Mononuclear cell (primary cell): ENCODE measurements around the gene HNRNPF. TPM values are rescaled to one million over a fixed set of nuclear protein-coding genes. Genes with fewer than 3 reads are reported as not detected.
A peak's percentile ranks its signal among the peaks of the same experiment; 100 is the strongest.

Experiments used
- H3K27me3 ChIP-seq: 2 replicates; pipeline ENCODE4 v1.6.0; 2011; ENCODE audit warnings: low read length, control low read depth; ENCODE audit not compliant: insufficient read depth
- H3K4me1 ChIP-seq: 2 replicates; pipeline ENCODE4 v1.5.1; 2011; ENCODE audit warnings: mild to moderate bottlenecking, low read length, control low read depth; ENCODE audit not compliant: insufficient read depth
- H3K4me3 ChIP-seq: 2 replicates; pipeline ENCODE4 v1.5.1; 2011; ENCODE audit warnings: mild to moderate bottlenecking, low read length, moderate library complexity
- H3K9me3 ChIP-seq: 2 replicates; pipeline ENCODE4 v1.5.1; 2011; ENCODE audit warnings: low read depth, mild to moderate bottlenecking, control low read depth, low read length
- total RNA-seq: library from RNA; depleted of rRNA; stranded (reverse); fragments of >200 nt; gene quantifications from one replicate; pipeline ENCODE4 v1.2.3, GENCODE V29; 2012

HNRNPF gene
- total RNA-seq, 1 donor = 118 TPM

GRCh38 chr10:43408331-43408709, 666 bp downstream of the HNRNPF start:
- Histone ChIP-seq H3K4me3 (peak overlapping the region; percentile 83), H3K4me1 (peaks cover 41% of the 10 kb centered on the region), H3K9me3 (no peaks in the 10 kb centered on the region), H3K27me3 (no peaks in the 10 kb centered on the region)

DNA sequence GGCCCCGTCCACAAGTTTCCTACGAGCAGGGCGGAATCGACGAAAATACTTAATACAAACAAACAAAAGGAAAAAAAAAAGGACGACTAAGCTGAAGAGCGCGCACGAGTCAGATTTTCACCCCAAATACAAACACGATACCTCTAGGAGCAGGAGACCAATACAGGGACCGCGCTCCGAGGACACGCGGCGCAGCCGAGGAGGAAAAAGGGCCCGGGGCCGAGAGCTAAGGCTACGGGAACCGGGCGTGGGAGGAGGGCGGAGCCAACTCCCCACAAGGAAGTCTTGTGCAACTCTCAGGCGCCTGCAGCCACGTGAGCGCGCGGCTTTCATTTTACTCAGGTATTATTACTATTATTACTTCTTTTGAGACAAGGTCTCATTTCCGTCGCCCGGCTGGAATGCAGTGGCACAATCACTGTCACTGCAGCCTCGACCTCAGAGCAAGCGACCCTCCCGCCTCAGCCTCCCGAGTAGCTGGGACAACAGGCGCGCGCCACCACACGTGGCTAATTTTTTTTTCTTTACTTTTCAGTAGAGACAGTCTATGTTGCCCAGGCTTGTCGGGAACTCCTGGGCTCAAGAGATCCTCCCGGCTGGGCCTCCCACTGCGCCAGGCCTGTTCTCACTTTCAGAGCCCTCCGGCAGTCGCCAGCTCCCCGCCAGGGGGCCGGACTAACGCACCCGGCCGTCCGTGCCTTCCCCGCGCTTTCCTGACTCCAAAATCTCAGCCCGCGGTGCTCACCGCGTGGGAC, 1.2 kb downstream of the HNRNPF start:
- H3K4me3 ChIP-seq = peak overlapping the region; percentile 83
- H3K27me3 ChIP-seq = no peaks in the 10 kb centered on the region
- no peaks in the 10 kb centered on the region for H3K9me3 ChIP-seq
- H3K4me1 ChIP-seq = peaks cover 47% of the 10 kb centered on the region

GRCh38 chr10:43407148-43407575, 1.8 kb downstream of the HNRNPF start:
- Histone ChIP-seq H3K4me1 (peaks cover 49% of the 10 kb centered on the region), H3K4me3 (peak overlapping the region; percentile 83), H3K9me3 (no peaks in the 10 kb centered on the region), H3K27me3 (no peaks in the 10 kb centered on the region)

DNA sequence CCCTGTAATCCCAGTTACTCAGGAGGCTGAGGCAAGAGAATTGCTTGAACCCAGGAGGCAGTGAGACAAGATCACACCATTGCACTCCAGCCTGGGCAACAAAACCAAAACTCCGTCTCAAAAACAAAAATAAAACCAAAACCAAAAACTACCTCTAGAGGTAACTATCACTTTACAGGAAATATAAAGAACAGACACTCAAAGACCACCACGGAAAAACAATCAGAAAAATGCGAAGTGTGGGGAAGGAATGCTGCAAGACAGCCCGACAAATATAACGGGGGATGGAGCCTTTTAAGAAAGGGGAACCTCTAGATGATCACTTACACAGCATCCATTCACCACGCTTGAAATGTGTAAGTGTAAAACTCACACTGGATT, 4.3 kb downstream of the HNRNPF start:
- Histone ChIP-seq H3K9me3 (no peaks in the 10 kb centered on the region), H3K4me1 (peaks cover 62% of the 10 kb centered on the region), H3K27me3 (no peaks in the 10 kb centered on the region), H3K4me3 (peak overlapping the region; percentile 29)

GRCh38 chr10:43403911-43404703, 4.9 kb downstream of the HNRNPF start:
- Histone ChIP-seq H3K4me3 (peak overlapping the region; percentile 29), H3K4me1 (peaks cover 68% of the 10 kb centered on the region), H3K27me3 (no peaks in the 10 kb centered on the region), H3K9me3 (no peaks in the 10 kb centered on the region)

- Histone ChIP-seq H3K9me3 (no peaks in the 10 kb centered on the region), H3K27me3 (no peaks in the 10 kb centered on the region), H3K4me1 (peaks cover 79% of the 10 kb centered on the region), H3K4me3 (no peak overlapping the region)
These were observed 6.0 kb downstream of the HNRNPF start for GRCh38 chr10:43402880-43403452.

DNA sequence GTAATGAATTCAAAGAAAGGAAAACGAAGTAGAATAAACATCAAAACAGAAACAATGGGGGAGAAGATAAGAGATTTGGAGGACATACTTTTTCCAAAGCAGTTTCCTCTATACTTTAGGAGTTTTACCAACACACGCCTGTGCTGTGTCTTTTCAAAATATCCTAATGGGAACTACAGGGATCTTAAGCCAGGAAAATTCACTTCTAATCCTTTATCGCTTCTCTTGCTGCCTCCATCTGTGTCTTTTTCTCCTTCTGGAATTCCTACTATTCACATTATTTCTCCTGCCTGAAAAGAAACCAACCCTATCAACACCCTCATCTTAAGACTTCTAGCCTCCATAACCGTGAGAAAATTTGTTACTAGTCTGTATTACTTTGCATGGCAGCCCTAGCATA, 6.8 kb downstream of the HNRNPF start:
- Histone ChIP-seq H3K27me3 (no peaks in the 10 kb centered on the region), H3K4me3 (no peak overlapping the region), H3K4me1 (peaks cover 85% of the 10 kb centered on the region), H3K9me3 (no peaks in the 10 kb centered on the region)

GRCh38 chr10:43401627-43402026, 7.4 kb downstream of the HNRNPF start:
- no peak overlapping the region for H3K4me3 ChIP-seq

GRCh38 chr10:43399320-43400310, 9.4 kb downstream of the HNRNPF start:
- no peak overlapping the region for H3K4me3 ChIP-seq
- no peaks in the 10 kb centered on the region for H3K9me3 ChIP-seq
- peaks cover 84% of the 10 kb centered on the region for H3K4me1 ChIP-seq
- H3K27me3 ChIP-seq = no peaks in the 10 kb centered on the region

More at GRCh38 chr10:43401627-43402026, 7.4 kb downstream of the HNRNPF start:
- Histone ChIP-seq H3K4me1 (peaks cover 84% of the 10 kb centered on the region), H3K27me3 (no peaks in the 10 kb centered on the region), H3K9me3 (no peaks in the 10 kb centered on the region)

GRCh38 chr10:43398939-43399319, 10.1 kb downstream of the HNRNPF start:
- Histone ChIP-seq H3K4me3 (no peak overlapping the region), H3K27me3 (no peaks in the 10 kb centered on the region), H3K4me1 (peaks cover 84% of the 10 kb centered on the region), H3K9me3 (no peaks in the 10 kb centered on the region)

DNA sequence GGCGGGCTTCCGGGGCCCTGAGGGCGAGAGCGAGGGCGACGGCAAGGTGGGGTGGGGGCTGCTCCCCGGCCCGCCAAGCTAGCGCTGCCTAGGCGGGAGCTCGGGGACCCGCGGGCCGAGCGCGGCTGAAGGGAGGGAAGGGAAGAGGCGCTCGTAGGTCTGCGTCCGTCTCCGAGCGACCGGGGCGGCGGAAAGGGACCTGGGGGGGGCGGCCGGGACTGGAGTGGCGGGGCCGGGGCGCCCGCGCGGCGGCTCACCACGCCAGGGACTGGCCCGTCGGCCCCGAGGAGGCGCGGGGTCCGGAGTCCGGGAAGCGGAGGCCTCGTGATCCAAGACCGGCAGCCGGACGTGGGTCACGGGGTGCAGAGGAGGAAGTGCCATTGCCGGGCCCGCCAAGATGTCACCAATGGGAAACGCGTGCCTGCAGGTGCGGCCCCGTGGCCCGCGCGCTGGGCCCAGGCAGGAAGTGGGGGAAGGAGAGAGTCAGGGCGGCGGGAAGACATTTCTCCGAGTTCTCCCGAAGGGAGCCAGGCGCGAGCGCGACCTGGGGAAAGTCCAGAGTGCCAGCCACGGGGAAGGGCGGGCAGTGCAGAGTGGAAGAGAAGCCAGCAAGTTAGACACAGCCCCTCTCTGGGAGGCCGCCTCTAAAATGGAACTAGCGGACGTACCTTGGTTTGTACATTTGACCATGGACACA, 11.9 kb downstream of the HNRNPF start:
- H3K27me3 ChIP-seq = no peaks in the 10 kb centered on the region
- peaks cover 76% of the 10 kb centered on the region for H3K4me1 ChIP-seq
- H3K4me3 ChIP-seq = peak overlapping the region; percentile 57
- no peaks in the 10 kb centered on the region for H3K9me3 ChIP-seq

- Histone ChIP-seq H3K9me3 (no peaks in the 10 kb centered on the region), H3K4me3 (peak overlapping the region; percentile 57), H3K27me3 (no peaks in the 10 kb centered on the region), H3K4me1 (peaks cover 70% of the 10 kb centered on the region)
These were observed 12.7 kb downstream of the HNRNPF start for GRCh38 chr10:43396061-43396927.

DNA sequence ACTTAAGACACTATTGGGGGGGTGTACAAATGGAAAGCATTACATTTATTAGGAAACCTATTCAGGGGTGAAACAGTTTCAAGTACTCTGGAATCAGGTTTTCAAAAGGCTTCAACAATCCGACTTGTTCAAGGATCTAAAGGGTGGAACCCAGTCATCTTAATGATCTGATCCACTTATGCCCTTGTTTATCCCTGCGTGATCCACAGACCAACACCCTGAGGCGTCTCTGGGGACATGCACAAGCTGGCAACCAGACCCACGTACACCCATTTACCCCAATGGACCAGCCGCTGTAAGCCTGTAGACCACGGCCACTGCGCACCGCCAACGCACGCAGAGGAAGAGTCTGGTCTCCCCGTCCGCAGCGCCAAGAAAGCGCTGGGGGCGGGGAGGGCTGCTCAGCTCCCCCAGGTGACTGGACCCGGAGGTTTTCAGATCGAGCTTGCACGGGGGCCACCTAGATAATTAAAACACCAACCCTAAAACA, 13.4 kb downstream of the HNRNPF start:
- Histone ChIP-seq H3K9me3 (no peaks in the 10 kb centered on the region), H3K27me3 (no peaks in the 10 kb centered on the region), H3K4me1 (peaks cover 68% of the 10 kb centered on the region), H3K4me3 (peak overlapping the region; percentile 57)
